Stimulated activated CD4-positive, alpha-beta T cell treated with anti-CD3 and anti-CD28 coated beads, Interleukin-12 subunit alpha, Interleukin-12 subunit beta, amount 100 ng/mL, for 24 hours (primary cell): ENCODE measurements around the gene ASIC3.
"Not testable (repeated sequence)": the region's sequence is repeated elsewhere in the genome, so short reads cannot be mapped to it uniquely, and the experiment has no call there.

Experiments used
- DNase-seq, 2 experiments: peaks; one replicate each; pipeline ENCODE4 v3.0.0-alpha.2; 2020; ENCODE audit warnings: low read depth in 2 of 2

Gene ASIC3

GRCh38 chr7:151032936-151033863 lies 15.1 kb upstream of the ASIC3 start:
- no peak for DNase-seq

GRCh38 chr7:151033864-151034249 lies 14.5 kb upstream of the ASIC3 start:
- no peak for DNase-seq

- no peak for DNase-seq
Measured at GRCh38 chr7:151034312-151035025, 13.9 kb upstream of the ASIC3 start.

- no peak for DNase-seq
Measured at GRCh38 chr7:151035026-151035717, 13.2 kb upstream of the ASIC3 start.

GRCh38 chr7:151035902-151036301 lies 12.4 kb upstream of the ASIC3 start:
- DNase-seq = no peak

- peak; percentile 52 to 81 for DNase-seq
Measured at GRCh38 chr7:151038951-151039849, 9.1 kb upstream of the ASIC3 start.

GRCh38 chr7:151039850-151040548 lies 8.3 kb upstream of the ASIC3 start:
- no peak for DNase-seq

- no peak for DNase-seq
Measured at GRCh38 chr7:151040616-151041375, 7.5 kb upstream of the ASIC3 start.

GRCh38 chr7:151043449-151043848 lies 4.9 kb upstream of the ASIC3 start:
- DNase-seq = not testable (repeated sequence)

GRCh38 chr7:151043959-151044358 lies 4.4 kb upstream of the ASIC3 start:
- no peak for DNase-seq

GRCh38 chr7:151045262-151045661 lies 3.1 kb upstream of the ASIC3 start:
- no peak for DNase-seq

- no peak for DNase-seq
Measured at GRCh38 chr7:151045967-151046366, 2.4 kb upstream of the ASIC3 start.

- no peak for DNase-seq
Measured at GRCh38 chr7:151046603-151047573, 1.4 kb upstream of the ASIC3 start.

GRCh38 chr7:151048911-151049463 lies 656 bp downstream of the ASIC3 start:
- no peak for DNase-seq

GRCh38 chr7:151051108-151051507 lies 2.8 kb downstream of the ASIC3 start:
- DNase-seq = peak; percentile 29 to 30

GRCh38 chr7:151053096-151053495 lies 4.8 kb downstream of the ASIC3 start:
- no peak for DNase-seq

GRCh38 chr7:151053751-151054150 lies 5.4 kb downstream of the ASIC3 start:
- no peak for DNase-seq

GRCh38 chr7:151056283-151056665 lies 7.9 kb downstream of the ASIC3 start:
- no peak for DNase-seq
